Stimulated activated CD4-positive, alpha-beta T cell treated with anti-CD3 and anti-CD28 coated beads, Interleukin-4, amount 100 ng/mL, for 48 hours (primary cell): Measurements from ENCODE around the gene GALNT10.

Experiments used
- DNase-seq, 2 donors: peaks; one replicate each; pipeline ENCODE4 v3.0.0-alpha.2; 2020; ENCODE audit warnings: low read depth in 2 of 2

GALNT10 gene

DNA sequence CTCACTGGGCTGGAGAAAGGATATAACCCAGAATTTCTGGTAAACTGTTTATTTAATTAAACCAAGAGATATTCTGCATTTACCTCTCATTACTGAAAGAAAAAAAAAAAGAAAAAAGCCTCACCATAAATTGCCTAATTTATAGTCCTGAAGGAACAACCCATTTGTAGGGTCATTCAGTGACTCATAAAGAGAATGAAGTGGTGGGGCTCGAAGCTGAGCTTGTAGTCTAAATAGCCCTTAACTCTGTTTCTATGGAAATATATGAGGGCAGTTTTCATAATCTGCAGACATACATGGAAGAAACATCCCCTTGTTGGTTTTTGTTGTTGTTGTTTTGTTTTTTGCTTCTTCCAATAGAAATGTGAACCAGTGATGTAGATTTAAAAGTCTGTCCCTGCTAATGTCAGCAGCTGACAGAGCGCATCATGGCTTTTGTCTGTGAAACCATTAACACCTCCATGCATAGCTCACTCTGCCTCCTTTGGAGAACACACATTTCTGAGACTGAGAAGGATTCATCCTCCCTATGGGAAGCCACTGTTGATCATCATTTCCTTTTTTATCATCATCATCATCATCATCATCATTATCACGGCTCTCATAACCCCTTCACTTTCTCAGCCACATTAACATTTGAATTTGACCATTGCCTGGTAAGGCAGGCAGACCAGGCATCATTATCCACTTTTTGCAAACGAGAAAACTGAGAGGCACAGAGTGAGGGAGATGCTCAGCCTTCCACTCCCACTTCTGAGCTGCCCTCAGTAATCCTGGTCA is 187.4 kb downstream of the GALNT10 start:
- no peak for DNase-seq

DNA sequence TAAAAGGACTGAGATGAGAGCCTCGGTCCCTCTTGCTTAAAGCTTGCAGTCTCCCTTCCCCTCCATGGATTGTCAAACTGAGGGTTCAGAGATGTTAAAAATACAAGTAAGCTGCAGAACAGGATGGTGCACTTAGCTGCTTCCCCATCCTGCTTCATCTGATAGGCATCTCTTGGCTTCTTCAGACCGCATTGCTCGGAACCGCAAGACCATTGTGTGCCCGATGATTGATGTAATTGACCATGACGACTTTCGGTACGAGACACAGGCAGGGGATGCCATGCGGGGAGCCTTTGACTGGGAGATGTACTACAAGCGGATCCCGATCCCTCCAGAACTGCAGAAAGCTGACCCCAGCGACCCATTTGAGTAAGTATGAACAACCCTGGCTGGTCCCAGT is 189.7 kb downstream of the GALNT10 start:
- no peak for DNase-seq

DNA sequence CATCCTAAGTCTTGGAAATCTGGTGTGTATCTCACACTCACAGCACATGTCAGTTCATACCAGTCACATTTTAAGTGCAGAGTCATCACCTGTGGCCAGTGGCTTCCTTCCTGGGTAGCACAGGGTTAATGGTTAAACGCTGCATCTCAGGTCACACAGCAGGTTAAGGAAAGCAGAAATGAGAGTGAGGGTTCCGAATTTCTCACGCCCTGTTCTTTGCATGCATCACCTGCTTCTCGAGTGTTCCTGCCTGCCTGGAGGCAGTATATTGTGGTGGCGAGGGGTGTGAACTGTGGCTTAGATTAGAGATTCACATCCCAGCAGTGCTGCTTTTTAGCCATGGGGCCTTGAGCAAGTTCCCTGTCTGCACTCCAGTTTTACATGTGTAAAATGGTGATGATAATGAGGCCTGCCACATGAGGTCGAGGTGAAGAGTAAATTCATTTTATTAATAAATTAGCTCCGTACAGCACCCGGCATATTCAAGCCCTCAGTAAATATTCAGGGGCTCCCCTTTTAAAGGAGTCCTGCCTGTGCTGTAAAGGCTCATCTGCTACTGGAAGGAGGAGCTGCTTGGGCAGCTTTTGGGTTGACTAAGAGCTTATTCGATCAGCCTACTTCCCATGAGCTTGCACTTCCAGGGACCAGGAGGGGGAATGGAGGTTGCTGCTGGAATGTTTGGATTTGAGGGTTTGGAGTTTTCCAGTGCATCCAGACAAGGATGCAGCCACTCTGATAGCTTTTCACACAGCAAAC is 194.1 kb downstream of the GALNT10 start:
- no peak for DNase-seq

DNA sequence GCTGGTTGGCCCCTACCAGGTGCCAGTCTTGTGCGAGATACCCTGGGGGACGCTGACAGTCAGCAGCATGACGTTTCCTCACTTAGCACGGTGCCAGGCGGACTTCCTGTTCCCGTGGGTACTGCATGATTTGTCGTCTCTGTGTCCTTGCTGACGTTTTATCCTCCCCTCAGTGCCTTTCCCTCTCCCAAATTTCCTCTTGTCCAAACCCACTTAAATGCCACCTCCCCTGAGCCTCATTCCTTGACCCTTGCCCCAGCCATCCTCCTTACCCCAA is 194.6 kb downstream of the GALNT10 start:
- DNase-seq, result no peak

DNA sequence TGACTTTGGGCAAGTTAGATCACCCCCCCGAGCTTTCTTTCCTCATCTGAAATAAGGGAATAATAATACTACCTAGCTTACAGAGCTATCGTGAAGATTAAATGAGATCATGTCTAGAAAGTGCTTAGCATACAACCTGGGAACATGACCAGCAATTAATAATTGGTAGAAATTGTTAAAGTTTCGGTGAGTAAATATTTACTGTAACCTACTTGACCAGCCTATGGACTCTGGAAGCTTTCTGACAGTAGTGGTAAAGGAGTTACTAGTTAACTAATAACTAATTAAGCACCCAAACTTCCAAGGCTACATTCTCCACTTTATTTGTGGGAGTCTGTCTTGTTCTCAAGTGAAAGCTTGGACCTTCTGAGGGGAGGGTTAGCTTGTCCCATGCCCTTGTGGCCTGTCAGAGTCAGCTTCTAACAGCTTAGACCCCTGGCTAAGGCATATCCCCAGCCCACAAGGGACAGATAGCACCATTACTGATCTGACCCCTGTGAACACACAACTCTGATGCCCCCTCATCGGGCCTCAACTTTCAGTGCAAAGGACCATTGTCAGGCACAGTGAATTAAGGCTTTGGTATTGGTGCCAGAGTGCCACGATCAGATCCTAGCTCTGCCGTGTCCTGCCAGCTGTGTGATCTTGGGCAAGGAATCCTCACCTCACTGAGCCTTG is 196.6 kb downstream of the GALNT10 start:
- no peak for DNase-seq

DNA sequence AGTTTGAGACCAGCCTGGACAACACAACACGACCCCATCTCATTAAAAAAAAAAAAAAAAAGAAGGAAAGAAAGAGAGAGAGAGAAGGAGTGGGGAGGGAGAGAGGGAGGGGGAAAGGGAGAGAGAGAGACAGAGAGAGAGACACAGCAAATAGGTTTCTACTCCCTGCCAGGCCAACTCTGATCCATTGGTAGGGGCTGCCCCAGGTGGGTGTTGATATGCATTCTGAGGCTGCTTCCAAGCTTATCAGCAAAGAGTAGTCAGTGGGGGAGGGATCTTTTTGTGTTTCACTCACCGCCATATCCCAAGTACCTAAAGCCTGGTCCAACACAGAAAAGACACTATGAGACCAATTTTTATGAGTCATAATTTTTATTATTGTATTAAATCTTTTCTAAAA is 198.3 kb downstream of the GALNT10 start:
- DNase-seq, result no peak

DNA sequence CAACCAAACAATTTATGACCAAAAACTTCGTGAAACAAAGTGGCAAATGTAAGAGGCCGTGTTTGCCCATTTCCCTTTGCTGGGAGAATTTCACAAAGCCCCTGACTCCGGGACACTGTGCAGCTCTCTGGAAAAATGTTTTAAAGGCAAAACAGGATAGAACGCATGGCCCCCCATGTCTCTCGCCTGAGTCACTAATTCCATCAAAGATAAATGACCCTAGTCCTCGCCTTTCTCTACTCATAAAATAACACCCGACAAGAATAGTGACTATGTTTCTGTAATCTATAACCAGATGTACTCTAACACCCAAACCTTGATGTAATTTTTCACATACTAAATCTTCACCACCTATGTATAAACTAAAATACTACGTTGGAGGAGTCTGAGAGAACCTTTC is 199.6 kb downstream of the GALNT10 start:
- DNase-seq, result no peak

- no peak for DNase-seq
Observed at GRCh38 chr5:154390746-154391359, 200.3 kb downstream of the GALNT10 start.

DNA sequence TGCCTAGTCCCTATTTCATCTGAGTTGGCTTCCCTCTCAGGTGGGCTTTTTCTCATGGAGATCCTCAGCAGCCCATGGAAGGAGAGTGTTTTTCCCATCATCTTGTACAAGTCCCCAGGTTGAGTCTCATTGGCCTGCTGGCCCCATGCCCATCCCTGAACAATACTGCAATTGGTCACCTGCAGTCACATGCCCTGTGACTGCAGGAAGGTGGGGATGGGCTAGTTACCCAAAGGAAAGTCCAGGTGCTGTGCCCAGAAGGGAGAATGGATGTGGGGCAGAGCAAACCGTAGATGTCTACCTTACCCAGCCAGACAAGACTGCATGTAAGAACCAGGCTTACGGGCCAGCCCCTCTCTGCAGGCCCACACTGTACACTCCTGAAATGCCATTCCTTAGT is 201.3 kb downstream of the GALNT10 start:
- DNase-seq, result no peak

DNA sequence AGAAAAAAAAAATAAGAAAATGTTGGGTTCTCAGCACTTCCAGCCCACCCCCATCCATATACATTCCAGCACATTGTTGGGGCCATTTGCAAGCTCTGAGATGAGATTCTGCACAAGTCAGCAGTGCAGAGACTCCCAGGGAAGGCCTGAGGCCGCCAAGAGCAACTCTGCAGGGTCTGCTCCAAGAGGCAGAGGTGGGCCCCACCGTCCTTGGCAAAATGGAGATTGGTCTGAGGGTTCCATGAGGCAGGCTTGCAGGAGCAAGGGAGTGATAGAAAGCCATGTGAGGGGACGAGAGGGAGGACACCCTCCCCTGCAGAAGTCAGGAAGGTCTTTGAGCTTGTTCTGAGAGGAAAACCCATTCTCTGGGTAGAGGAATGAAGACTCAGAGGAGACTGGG is 203.3 kb downstream of the GALNT10 start:
- DNase-seq, result no peak

DNA sequence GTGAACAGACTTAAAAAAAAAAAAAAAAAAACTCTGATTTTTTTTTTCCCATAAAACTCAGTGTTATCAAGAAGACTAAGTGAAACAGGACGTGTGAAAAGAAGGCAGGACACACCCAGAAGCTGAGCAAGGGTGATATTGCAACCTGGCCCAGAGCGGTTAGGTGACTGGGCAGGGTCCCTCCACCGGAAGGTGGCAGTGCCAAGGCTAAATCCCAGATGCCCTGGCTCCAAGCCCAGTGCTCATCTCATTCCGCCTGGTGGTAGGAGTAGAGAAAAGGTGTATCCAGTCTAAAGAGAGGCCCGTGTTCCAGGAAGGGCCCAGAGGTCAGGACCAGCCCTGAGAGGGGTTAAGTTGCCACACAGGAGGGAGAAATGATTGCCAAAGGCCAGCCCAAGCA is 203.8 kb downstream of the GALNT10 start:
- no peak for DNase-seq

- no peak for DNase-seq
Observed at GRCh38 chr5:154395407-154396106, 205.0 kb downstream of the GALNT10 start.

DNA sequence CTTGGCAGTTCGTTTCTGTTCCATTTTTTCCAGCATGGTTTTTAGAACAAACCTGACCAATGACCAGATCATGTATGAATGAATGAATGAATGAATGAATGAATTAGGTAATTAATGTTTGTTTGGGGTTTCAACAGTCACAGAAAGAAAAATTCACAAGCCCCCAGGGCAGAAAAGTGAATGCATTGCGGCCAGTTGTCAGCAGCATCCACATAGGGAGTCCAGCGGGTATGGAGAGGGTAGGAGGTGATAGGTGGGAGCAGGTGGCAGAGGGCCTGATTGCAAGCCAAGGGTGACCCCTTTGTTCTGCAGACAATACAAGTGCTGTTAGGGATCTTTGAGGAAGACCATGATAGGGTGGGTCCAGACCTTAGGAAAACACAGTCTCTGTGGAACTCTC is 205.6 kb downstream of the GALNT10 start:
- no peak for DNase-seq

DNA sequence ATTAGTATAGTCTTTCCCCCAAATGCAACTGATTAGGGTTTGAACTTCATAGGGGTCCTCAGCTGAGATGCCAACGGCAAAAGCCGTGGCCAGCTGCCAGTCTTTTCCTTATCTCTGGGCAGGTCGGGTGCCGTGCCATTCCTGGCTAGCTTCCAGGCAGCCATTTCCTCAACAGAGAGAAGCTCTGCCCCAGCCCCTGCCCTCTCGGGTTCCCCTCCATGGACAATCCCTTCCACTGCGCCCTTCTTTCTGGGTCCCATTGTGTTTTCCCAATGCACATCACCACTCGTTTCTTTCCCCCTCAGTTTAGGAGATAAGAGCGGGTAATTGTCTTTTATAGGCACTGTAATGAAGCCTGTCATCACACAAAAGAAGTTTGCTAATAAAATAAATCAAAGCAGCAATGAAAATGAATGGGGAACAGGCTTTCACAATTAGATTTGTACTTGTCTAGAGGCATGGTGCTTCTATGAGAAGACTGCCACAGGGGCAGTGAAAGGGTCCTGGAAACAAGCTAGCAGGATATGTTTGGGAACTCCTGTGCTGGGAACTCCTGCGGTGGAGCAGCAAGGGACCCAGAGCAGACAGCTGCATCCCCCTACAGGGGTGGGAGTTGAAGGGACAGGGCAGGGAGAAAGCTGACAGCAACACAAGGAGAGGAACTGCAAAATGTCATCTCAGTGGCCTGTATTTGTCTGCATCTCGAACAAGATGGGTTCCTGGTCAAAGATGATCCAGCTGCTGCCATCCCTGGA is 207.3 kb downstream of the GALNT10 start:
- DNase-seq, result no peak

GRCh38 chr5:154400678-154401077 is 210.1 kb downstream of the GALNT10 start:
- no peak for DNase-seq

GRCh38 chr5:154401355-154401754 is 210.8 kb downstream of the GALNT10 start:
- DNase-seq, result no peak

GRCh38 chr5:154401931-154402330 is 211.4 kb downstream of the GALNT10 start:
- no peak for DNase-seq

DNA sequence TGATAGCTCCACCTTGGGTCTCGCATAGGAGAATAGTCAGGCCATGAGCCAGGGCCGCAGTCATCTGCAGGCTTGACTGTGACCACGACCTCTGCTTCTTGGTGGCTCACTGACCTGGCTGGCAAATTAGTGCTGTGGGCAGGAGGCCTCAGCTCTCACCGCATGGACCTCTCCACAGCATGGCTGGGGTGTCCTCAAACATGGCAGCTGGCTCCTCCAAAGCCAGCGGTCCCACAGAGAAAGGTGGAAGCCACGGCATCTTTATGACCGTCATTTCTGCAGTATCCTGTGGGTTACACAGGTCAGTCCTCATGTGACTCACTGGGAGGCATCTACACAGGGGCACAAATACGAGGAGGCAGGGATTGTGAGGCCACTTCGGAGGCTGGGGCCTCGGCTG is 212.1 kb downstream of the GALNT10 start:
- no peak for DNase-seq

- DNase-seq, result no peak
Observed at GRCh38 chr5:154403234-154403633, 212.7 kb downstream of the GALNT10 start.

- no peak for DNase-seq
Observed at GRCh38 chr5:154403776-154404387, 213.3 kb downstream of the GALNT10 start.
